Progenitor cell of endocrine pancreas (in vitro differentiated cells): ENCODE measurements around the gene KANTR. TPM values are rescaled to one million over a fixed set of nuclear protein-coding genes. Genes with fewer than 3 reads are reported as not detected.

Experiments used
- DNase-seq: peaks from one replicate; pipeline ENCODE4 v3.0.0; 2021; ENCODE audit warnings: low spot score; ENCODE audit not compliant: unreplicated experiment
- H3K27ac Mint-ChIP-seq: 2 replicates; pipeline ENCODE4 v1.8.0; 2021; ENCODE audit warnings: mild to moderate bottlenecking, moderate library complexity, mixed read lengths
- H3K27me3 Mint-ChIP-seq: 2 replicates; pipeline ENCODE4 v1.8.0; 2021; ENCODE audit warnings: mixed read lengths
- H3K36me3 Mint-ChIP-seq: 2 replicates; pipeline ENCODE4 v1.8.0; 2022; ENCODE audit warnings: mixed read lengths; ENCODE audit not compliant: insufficient read depth
- H3K4me1 Mint-ChIP-seq: 2 replicates; pipeline ENCODE4 v1.8.0; 2021; ENCODE audit warnings: low read depth, mixed read lengths
- H3K4me3 Mint-ChIP-seq: 2 replicates; pipeline ENCODE4 v1.8.0; 2021; ENCODE audit warnings: low read depth, mild to moderate bottlenecking, moderate library complexity, mixed read lengths
- H3K9me3 Mint-ChIP-seq: 2 replicates; pipeline ENCODE4 v1.8.0; 2021; ENCODE audit warnings: low read depth, mixed read lengths
- total RNA-seq: library from RNA; stranded (reverse); gene quantifications from 2 replicates; pipeline ENCODE4 v1.2.1, GENCODE V29; 2021
- TF ChIP-seq, protein P1 (sequence below): fragments of 200-600 bp; sonication (generic); IDR thresholded peaks from one replicate; pipeline ENCODE4 v1.5.0; 2021; ENCODE audit warnings: antibody characterized with exemption, mild to moderate bottlenecking; ENCODE audit not compliant: unreplicated experiment

Gene KANTR
- total RNA-seq, 1 donor from 2014 or later, result 16.0 TPM

DNA sequence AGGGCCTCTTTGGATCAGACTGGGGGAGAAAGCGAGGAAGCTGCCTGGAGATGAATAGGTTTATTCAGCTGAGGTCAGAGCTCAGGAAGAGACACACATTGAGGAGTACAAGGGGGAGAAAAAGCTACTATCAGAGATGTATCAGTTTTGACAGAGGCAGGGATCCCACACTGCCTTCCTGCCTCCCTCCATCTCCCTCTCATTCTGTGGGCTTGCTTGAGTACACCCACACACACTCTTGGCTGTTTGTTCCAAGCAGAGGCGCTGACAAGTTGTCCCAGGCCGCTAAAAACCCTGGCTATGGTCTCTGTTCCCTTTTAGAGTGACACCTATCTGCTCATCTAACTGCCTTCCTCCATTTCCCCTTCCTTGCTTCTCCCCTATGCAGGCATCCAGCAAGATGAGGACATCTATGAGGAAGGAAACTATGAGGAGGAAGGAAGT is 6.5 kb upstream of the KANTR start:
- H3K9me3 Mint-ChIP-seq, result peaks cover 12% of the 10 kb centered on the region
- TF ChIP-seq, protein P1, sequence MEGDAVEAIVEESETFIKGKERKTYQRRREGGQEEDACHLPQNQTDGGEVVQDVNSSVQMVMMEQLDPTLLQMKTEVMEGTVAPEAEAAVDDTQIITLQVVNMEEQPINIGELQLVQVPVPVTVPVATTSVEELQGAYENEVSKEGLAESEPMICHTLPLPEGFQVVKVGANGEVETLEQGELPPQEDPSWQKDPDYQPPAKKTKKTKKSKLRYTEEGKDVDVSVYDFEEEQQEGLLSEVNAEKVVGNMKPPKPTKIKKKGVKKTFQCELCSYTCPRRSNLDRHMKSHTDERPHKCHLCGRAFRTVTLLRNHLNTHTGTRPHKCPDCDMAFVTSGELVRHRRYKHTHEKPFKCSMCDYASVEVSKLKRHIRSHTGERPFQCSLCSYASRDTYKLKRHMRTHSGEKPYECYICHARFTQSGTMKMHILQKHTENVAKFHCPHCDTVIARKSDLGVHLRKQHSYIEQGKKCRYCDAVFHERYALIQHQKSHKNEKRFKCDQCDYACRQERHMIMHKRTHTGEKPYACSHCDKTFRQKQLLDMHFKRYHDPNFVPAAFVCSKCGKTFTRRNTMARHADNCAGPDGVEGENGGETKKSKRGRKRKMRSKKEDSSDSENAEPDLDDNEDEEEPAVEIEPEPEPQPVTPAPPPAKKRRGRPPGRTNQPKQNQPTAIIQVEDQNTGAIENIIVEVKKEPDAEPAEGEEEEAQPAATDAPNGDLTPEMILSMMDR, result no peak
- no peaks in the 10 kb centered on the region for H3K27me3 Mint-ChIP-seq
- H3K36me3 Mint-ChIP-seq, result peaks cover 15% of the 10 kb centered on the region
- peak overlapping the region; percentile 31 for H3K27ac Mint-ChIP-seq
- peaks cover 20% of the 10 kb centered on the region for H3K4me1 Mint-ChIP-seq
- H3K4me3 Mint-ChIP-seq, result no peak overlapping the region
- DNase-seq, result no peak

DNA sequence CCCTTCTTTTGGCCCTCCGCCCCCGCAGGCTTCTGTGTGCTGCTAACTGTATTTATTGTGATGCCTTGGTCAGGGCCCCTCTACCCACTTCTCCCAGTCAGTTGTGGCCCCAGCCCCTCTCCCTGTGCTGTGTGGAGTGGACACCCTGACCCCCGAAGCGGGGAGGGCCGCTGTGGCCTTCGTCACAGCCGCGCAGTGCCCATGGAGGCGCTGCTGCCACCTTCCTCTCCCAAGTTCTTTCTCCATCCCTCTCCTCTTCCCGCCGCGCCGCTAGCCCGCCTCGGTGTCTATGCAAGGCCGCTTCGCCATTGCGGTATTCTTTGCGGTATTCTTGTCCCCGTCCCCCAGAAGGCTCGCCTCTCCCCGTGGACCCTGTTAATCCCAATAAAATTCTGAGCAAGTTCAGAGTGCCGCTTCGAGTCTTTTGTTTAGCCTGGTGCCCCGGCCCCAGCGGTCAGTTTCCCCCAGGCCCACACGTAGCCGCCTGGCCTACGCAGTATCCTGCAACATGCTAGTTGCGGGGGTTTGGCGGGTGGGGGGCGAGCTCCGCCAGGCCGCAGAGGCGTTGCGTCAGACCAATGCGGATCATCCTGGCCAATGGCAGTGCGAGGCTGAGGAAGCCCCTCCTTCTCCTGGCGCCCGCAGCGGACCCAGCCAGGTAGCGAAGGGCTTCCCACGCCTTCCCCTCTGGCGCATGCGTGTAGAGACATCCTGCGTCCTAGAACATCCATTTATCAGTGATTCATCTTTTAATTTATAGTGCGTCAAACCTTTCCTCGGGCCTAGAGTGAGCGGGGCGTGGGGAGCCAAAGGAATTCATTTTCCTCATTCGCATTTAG is 5.6 kb upstream of the KANTR start:
- peak; percentile 50 for DNase-seq
- no peaks in the 10 kb centered on the region for H3K27me3 Mint-ChIP-seq
- TF ChIP-seq, protein P1, result no peak
- peaks cover 15% of the 10 kb centered on the region for H3K4me1 Mint-ChIP-seq
- peaks cover 15% of the 10 kb centered on the region for H3K36me3 Mint-ChIP-seq
- H3K9me3 Mint-ChIP-seq, result peaks cover 12% of the 10 kb centered on the region
- peak overlapping the region; percentile 96 for H3K27ac Mint-ChIP-seq
- peak overlapping the region; percentile 93 for H3K4me3 Mint-ChIP-seq

DNA sequence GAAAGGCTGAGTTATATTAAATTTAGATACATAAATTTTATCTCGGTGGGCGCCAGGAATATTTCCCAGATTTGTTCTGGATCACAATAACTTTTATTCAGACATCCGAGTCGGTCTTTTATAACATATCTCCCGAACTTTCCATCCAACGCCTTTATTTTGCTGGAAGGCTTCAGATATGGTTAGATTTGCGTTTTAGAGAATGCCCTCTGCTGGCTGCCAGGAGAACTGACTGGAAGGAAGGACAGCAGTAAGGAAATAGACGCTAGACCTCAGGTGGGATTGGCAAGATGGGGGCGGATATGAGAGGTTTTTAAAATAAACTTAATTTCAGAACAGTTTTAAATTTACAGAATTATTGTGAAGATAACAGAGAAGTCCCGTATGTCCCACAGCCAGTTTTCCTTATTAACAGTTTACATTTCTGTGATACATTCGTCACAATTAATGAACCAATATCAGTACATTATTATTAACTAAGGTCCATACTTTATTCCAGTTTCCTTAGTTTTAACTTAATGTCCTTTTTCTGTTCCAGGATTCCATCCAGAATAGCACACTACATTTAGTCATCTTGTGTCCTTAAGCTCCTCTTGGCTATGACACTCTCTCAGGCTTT is 4.6 kb upstream of the KANTR start:
- peak overlapping the region; percentile 96 for H3K27ac Mint-ChIP-seq
- H3K4me1 Mint-ChIP-seq, result peaks cover 7% of the 10 kb centered on the region
- TF ChIP-seq, protein P1, result peak; percentile 69
- H3K27me3 Mint-ChIP-seq, result no peaks in the 10 kb centered on the region
- peaks cover 14% of the 10 kb centered on the region for H3K36me3 Mint-ChIP-seq
- H3K4me3 Mint-ChIP-seq, result peak overlapping the region; percentile 93
- DNase-seq, result no peak
- peaks cover 11% of the 10 kb centered on the region for H3K9me3 Mint-ChIP-seq

DNA sequence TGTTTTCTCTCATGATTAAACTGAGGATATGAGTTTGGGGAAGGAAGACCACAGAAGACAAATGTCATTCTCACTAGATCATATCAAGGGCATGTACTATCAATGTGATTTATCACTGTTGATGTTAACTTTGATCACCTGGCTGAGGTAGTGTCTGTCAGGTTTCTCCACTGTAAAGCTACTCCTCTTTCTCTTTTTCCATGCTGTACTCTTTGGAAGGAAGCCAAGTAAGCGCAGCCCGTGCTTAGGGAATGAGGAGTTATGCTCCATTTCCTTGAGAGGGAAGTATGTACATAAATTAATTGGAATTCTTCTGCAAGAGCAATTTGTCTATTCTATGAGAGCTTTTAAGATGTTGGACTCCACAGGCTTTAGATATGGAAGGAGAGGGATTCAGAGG is 4.0 kb upstream of the KANTR start:
- H3K27me3 Mint-ChIP-seq, result no peaks in the 10 kb centered on the region
- H3K4me1 Mint-ChIP-seq, result peaks cover 6% of the 10 kb centered on the region
- TF ChIP-seq, protein P1, result no peak
- H3K9me3 Mint-ChIP-seq, result peaks cover 9% of the 10 kb centered on the region
- no peak for DNase-seq
- H3K4me3 Mint-ChIP-seq, result no peak overlapping the region
- peaks cover 12% of the 10 kb centered on the region for H3K36me3 Mint-ChIP-seq
- no peak overlapping the region for H3K27ac Mint-ChIP-seq

DNA sequence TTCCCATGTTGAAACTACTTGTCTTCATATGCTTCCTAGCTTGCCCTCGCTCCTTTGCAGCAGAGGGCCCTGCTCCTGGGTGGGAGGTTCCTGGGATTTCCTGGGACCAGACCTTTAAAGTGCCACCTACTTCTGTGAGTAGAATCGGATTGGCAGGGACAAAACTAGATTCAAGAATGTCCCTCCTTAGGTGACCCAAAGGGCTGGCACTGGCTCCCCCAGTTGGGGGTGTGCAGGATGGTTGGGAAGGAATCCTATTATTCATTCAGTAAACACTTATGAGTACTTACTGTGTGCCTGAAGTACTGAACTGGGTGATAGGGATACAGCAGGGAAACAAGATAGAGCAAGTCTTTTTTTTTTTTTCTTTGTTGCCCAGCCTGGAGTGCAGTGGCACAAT is 2.6 kb upstream of the KANTR start:
- H3K27ac Mint-ChIP-seq, result no peak overlapping the region
- no peak for DNase-seq
- TF ChIP-seq, protein P1, result no peak
- peaks cover 4% of the 10 kb centered on the region for H3K36me3 Mint-ChIP-seq
- H3K4me1 Mint-ChIP-seq, result peaks cover 6% of the 10 kb centered on the region
- H3K9me3 Mint-ChIP-seq, result peaks cover 3% of the 10 kb centered on the region
- no peaks in the 10 kb centered on the region for H3K27me3 Mint-ChIP-seq
- H3K4me3 Mint-ChIP-seq, result no peak overlapping the region
